ENCODE data around the gene SCAF8. TPM values are rescaled to one million over a fixed set of nuclear protein-coding genes. Genes with fewer than 3 reads are reported as not detected.

Gene SCAF8
- total and polyA plus RNA-seq, 2 of the 4 experiments (the other 2 are of a cell fraction): 16.1 to 23.5 TPM

GRCh38 chr6:154773610-154774089 lies 40.4 kb downstream of the SCAF8 start:
- Histone ChIP-seq H2BK15ac (ENCODE audit: low read depth, low read length) (no peak overlapping the region), H2BK5ac (ENCODE audit: low read depth, low read length, poor library complexity, severe bottlenecking) (no peak overlapping the region), H3K14ac (replicated peaks; ENCODE audit: low read depth, low read length) (no peak overlapping the region), H3K4me3 (ENCODE audit: insufficient read depth, low read depth, low read length) (no peak overlapping the region), H3K23ac (ENCODE audit: low read depth, low read length) (no peak overlapping the region), H2AFZ (replicated peaks; ENCODE audit: low read length, poor library complexity) (no peak overlapping the region), H3K27me3 (ENCODE audit: control insufficient read depth, insufficient read depth, low read length) (no peaks in the 10 kb centered on the region), H2AK5ac (ENCODE audit: low read depth, low read length) (no peak overlapping the region), H3K27ac (ENCODE audit: insufficient read depth, low read length) (no peak overlapping the region), H4K5ac (ENCODE audit: low read depth, low read length) (no peak overlapping the region), H3K9me3 (ENCODE audit: control insufficient read depth, insufficient read depth, low read length) (no peaks in the 10 kb centered on the region), H3K4me1 (ENCODE audit: control insufficient read depth, insufficient read depth, low read length) (no peaks in the 10 kb centered on the region), H2AK9ac (replicated peaks; ENCODE audit: low read depth, low read length, poor library complexity) (no peak overlapping the region), H3K9me1 (ENCODE audit: insufficient read depth, low read length) (peaks cover 4% of the 10 kb centered on the region; the same call in 1 of the 2 replicates), H3K79me1 (ENCODE audit: low read depth in 1 of 2, low read length in 2 of 2) (peaks cover 24 to 61% of the 10 kb centered on the region in 2 experiments), H4K8ac (ENCODE audit: low read depth in 2 of 2, low read length in 2 of 2) (no peak overlapping the region), H3K9ac (ENCODE audit: low read depth, low read length) (no peak overlapping the region), H3K4me2 (ENCODE audit: low read depth, low read length) (no peak overlapping the region), H3K36me3 (ENCODE audit: control insufficient read depth, insufficient read depth, low read length) (peaks cover 2% of the 10 kb centered on the region), H2BK20ac (ENCODE audit: low read depth, low read length) (no peak overlapping the region), H2BK120ac (ENCODE audit: low read depth, low read length) (no peak overlapping the region), H4K91ac (ENCODE audit: insufficient read depth, low read depth, low read length) (no peak overlapping the region), H3K4ac (ENCODE audit: low read depth, low read length) (no peak overlapping the region), H3K18ac (ENCODE audit: low read depth, low read length) (no peak overlapping the region), H4K20me1 (ENCODE audit: insufficient read depth, low read length) (peaks cover 68% of the 10 kb centered on the region), H3K56ac (ENCODE audit: extremely low read depth, insufficient read depth, low read length) (no peak overlapping the region)
- CTCF ChIA-PET: no interaction called here
- no peak for TF ChIP-seq RFX5 (IDR thresholded peaks at IDR 0.05; ENCODE audit: low read depth, low read length)
- no peak for TF ChIP-seq MAFK (IDR thresholded peaks at IDR 0.05; ENCODE audit: low read depth, low read length)
- no peak for TF ChIP-seq POLR2A (IDR thresholded peaks at IDR 0.05; ENCODE audit: low read depth, low read length)
- TF ChIP-seq FOS (IDR thresholded peaks at IDR 0.05; ENCODE audit: low read depth, low read length): no peak
- TF ChIP-seq RCOR1 (IDR thresholded peaks at IDR 0.05; ENCODE audit: insufficient replicate concordance, low read length): no peak
- TF ChIP-seq MAZ (IDR thresholded peaks at IDR 0.05; ENCODE audit: borderline replicate concordance, low read depth, low read length): no peak
- TF ChIP-seq ELK1 (IDR thresholded peaks at IDR 0.05; ENCODE audit: borderline replicate concordance, low read depth, low read length): no peak
- TF ChIP-seq CTCF (conservative IDR thresholded peaks at IDR 0.05; ENCODE audit: low read depth, low read length): no peak
- no peak for TF ChIP-seq MXI1 (IDR thresholded peaks at IDR 0.05; ENCODE audit: borderline replicate concordance, low read depth, low read length)
- no peak for TF ChIP-seq SMC3 (IDR thresholded peaks at IDR 0.05; ENCODE audit: low read depth, low read length)
- no peak for TF ChIP-seq BHLHE40 (IDR thresholded peaks at IDR 0.05; ENCODE audit: low read depth, low read length)
- no peak for TF ChIP-seq CEBPB (IDR thresholded peaks at IDR 0.05; ENCODE audit: low read depth, low read length)
- TF ChIP-seq RAD21 (IDR thresholded peaks at IDR 0.05; ENCODE audit: low read length): no peak
- TF ChIP-seq NFE2L2 (IDR thresholded peaks at IDR 0.05; ENCODE audit: low read depth, low read length): no peak
- TF ChIP-seq USF2 (IDR thresholded peaks at IDR 0.05; ENCODE audit: low read depth, low read length): no peak
- TF ChIP-seq CHD1 (IDR thresholded peaks at IDR 0.05; ENCODE audit: low read depth, low read length): no peak
- WGBS, 2 experiments (ENCODE audit: extremely low coverage in 2 of 2, insufficient read length in 1 of 2): no CpG with 5 or more reads among the region's 4 CpGs
- no peak for ATAC-seq (ENCODE audit: low read depth)
- BruUV-seq (replicated peaks): no TSS peak
- intact Hi-C loops (cut with micrococcal nuclease) (no loop called here), dilution Hi-C loops (cut with HindIII; ENCODE audit: low sequenced_read_pairs, unreplicated experiment) (no loop called here), in situ Hi-C loops (cut with MboI; ENCODE audit: low sequenced_read_pairs) (no loop called here)
- POLR2A ChIA-PET (ENCODE audit: unreplicated experiment): no interaction called here
- DNase-seq: no peak
